HL-60 (cell line): ENCODE measurements around the gene PER1.

Experiments
- DNase-seq, 2 experiments: peaks; one replicate each; pipeline ENCODE4 v3.0.0-alpha.2; 2010 to 2020; ENCODE audit warnings: low read depth in 1 of 2, low spot score in 1 of 2
- H3K27ac ChIP-seq: fragments of 250-450 bp; sonication (Bioruptor Pico); replicated peaks from 2 replicates; pipeline ENCODE4 v1.5.1; 2020; ENCODE audit warnings: mild to moderate bottlenecking, moderate library complexity
- H3K27me3 ChIP-seq: fragments of 250-450 bp; sonication (Bioruptor Pico); 2 replicates; pipeline ENCODE4 v1.5.1; 2021; ENCODE audit warnings: mild to moderate bottlenecking, moderate library complexity; ENCODE audit not compliant: insufficient read depth, poor library complexity, severe bottlenecking
- H3K4me3 ChIP-seq: replicated peaks from 2 replicates; pipeline ENCODE4 v1.5.1; 2011; ENCODE audit warnings: mild to moderate bottlenecking, control low read depth, low read length; ENCODE audit not compliant: insufficient read depth
- GABPA ChIP-seq: IDR thresholded peaks from 2 replicates; pipeline ENCODE4 v1.6.1; 2012; ENCODE audit warnings: low read depth
- POLR2AphosphoS5 ChIP-seq: IDR thresholded peaks from 2 replicates; pipeline ENCODE4 v1.6.1; 2012; ENCODE audit warnings: low read depth
- SPI1 ChIP-seq: IDR thresholded peaks from 2 replicates; pipeline ENCODE4 v1.6.1; 2012; ENCODE audit warnings: low read depth, mild to moderate bottlenecking, borderline replicate concordance
- TF ChIP-seq, protein P1 (sequence below): IDR thresholded peaks from one replicate; pipeline ENCODE4 v1.5.1; 2011; ENCODE audit warnings: low read length, control low read depth, inconsistent platforms; ENCODE audit not compliant: insufficient read depth
- TF ChIP-seq, protein P2 (sequence below): IDR thresholded peaks from 2 replicates; pipeline ENCODE4 v1.6.1; 2012; ENCODE audit warnings: low read depth; ENCODE audit not compliant: insufficient replicate concordance

The PER1 gene

GRCh38 chr17:8166731-8167130 lies 14.5 kb upstream of the PER1 start:
- Histone ChIP-seq H3K27me3 (no peaks in the 10 kb centered on the region), H3K27ac (no peak overlapping the region), H3K4me3 (no peak overlapping the region)
- DNase-seq = no peak
- TF ChIP-seq SPI1 (no peak), POLR2AphosphoS5 (no peak), GABPA (no peak)
- TF ChIP-seq, protein P1, sequence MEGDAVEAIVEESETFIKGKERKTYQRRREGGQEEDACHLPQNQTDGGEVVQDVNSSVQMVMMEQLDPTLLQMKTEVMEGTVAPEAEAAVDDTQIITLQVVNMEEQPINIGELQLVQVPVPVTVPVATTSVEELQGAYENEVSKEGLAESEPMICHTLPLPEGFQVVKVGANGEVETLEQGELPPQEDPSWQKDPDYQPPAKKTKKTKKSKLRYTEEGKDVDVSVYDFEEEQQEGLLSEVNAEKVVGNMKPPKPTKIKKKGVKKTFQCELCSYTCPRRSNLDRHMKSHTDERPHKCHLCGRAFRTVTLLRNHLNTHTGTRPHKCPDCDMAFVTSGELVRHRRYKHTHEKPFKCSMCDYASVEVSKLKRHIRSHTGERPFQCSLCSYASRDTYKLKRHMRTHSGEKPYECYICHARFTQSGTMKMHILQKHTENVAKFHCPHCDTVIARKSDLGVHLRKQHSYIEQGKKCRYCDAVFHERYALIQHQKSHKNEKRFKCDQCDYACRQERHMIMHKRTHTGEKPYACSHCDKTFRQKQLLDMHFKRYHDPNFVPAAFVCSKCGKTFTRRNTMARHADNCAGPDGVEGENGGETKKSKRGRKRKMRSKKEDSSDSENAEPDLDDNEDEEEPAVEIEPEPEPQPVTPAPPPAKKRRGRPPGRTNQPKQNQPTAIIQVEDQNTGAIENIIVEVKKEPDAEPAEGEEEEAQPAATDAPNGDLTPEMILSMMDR = no peak
- TF ChIP-seq, protein P2, sequence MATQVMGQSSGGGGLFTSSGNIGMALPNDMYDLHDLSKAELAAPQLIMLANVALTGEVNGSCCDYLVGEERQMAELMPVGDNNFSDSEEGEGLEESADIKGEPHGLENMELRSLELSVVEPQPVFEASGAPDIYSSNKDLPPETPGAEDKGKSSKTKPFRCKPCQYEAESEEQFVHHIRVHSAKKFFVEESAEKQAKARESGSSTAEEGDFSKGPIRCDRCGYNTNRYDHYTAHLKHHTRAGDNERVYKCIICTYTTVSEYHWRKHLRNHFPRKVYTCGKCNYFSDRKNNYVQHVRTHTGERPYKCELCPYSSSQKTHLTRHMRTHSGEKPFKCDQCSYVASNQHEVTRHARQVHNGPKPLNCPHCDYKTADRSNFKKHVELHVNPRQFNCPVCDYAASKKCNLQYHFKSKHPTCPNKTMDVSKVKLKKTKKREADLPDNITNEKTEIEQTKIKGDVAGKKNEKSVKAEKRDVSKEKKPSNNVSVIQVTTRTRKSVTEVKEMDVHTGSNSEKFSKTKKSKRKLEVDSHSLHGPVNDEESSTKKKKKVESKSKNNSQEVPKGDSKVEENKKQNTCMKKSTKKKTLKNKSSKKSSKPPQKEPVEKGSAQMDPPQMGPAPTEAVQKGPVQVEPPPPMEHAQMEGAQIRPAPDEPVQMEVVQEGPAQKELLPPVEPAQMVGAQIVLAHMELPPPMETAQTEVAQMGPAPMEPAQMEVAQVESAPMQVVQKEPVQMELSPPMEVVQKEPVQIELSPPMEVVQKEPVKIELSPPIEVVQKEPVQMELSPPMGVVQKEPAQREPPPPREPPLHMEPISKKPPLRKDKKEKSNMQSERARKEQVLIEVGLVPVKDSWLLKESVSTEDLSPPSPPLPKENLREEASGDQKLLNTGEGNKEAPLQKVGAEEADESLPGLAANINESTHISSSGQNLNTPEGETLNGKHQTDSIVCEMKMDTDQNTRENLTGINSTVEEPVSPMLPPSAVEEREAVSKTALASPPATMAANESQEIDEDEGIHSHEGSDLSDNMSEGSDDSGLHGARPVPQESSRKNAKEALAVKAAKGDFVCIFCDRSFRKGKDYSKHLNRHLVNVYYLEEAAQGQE = no peak

DNA sequence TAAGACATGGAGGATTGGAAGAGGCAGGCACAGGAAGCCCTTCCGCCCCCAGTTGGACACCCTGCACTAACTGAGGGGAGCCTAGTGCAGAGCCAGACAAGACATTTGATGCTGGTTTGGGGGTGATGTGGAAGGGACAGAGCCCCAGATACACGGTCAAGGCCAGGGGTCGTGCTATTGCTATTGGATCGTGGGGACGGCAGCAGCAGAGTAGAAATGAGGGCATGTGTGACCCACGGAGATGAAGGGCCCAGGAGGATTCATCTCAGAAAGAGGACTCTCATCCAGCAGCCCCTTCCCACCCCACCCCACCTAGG lies 12.6 kb upstream of the PER1 start:
- Histone ChIP-seq H3K4me3 (no peak overlapping the region), H3K27ac (peak overlapping the region; percentile 75), H3K27me3 (no peaks in the 10 kb centered on the region)
- TF ChIP-seq, protein P2 = no peak
- TF ChIP-seq, protein P1 = no peak
- TF ChIP-seq SPI1 (no peak), POLR2AphosphoS5 (no peak), GABPA (no peak)
- DNase-seq = no peak

DNA sequence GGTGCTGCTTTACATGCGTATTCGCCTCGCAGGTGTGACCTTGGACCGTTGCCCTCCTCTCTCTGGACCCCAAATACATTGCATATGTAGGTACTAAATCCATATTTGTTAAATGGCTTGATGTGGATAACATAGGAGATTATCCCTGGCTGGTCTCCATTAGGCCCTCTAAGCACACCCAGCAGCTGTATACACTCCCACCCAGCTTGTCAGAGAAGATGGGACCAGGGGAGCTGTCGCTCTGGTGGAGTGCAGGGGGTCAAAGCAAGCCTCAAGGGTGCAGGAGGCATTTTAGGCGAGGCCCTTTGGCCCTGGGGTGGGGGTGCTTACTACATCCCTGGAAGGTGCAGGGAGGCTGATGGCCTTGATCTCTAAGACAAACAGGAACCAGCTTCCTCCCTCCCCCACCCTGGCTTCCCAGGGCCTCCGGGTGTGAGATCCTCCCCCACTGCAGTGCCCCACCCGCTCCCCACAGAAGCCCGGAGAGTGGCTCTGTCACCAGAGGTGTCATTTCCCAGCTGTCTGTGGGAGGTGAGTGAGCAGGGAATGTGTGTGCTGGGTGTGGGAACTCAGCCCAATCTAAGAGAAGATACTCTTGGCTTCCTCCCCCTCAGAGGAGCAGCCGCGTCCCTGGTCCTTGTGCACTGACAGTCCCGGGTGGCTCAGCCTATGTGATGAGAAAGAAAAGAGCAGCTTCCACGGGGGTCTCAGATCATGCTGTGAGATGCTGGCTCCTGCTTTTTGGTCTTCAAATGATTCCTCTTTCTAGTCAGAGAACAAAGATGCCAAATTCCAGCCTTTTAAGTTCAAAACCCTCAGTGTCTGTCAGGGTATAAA lies 12.0 kb upstream of the PER1 start:
- Histone ChIP-seq H3K27me3 (no peaks in the 10 kb centered on the region), H3K27ac (peak overlapping the region; percentile 75), H3K4me3 (no peak overlapping the region)
- peak in 1 of 2 experiments; percentile 88 for DNase-seq
- TF ChIP-seq, protein P2 = no peak
- no peak for TF ChIP-seq GABPA
